ENCODE data around the gene CLN5.

The CLN5 gene

GRCh38 chr13:77016888-77017623 lies 25.2 kb downstream of the CLN5 start:
- no peak for DNase-seq (ENCODE audit: low read depth in 2 of 2)

- DNase-seq (ENCODE audit: low read depth in 2 of 2): no peak
These were observed 27.9 kb downstream of the CLN5 start for GRCh38 chr13:77019756-77020155.

GRCh38 chr13:77022341-77022740 lies 30.5 kb downstream of the CLN5 start:
- no peak for DNase-seq (ENCODE audit: low read depth in 2 of 2)

GRCh38 chr13:77026255-77026860 lies 34.5 kb downstream of the CLN5 start:
- peak; percentile 62 to 77 for DNase-seq (ENCODE audit: low read depth in 2 of 2)

GRCh38 chr13:77026861-77027621 lies 35.2 kb downstream of the CLN5 start, which contains the start of gene FBXL3:
Gene FBXL3, minus strand, starts transcription at chr13:77027159. Its CDS starts 5,299 bp downstream, at chr13:77021860.
- DNase-seq (ENCODE audit: low read depth in 2 of 2): peak; percentile 70 to 79

GRCh38 chr13:77028202-77028601 lies 36.3 kb downstream of the CLN5 start:
- no peak for DNase-seq (ENCODE audit: low read depth in 2 of 2)

GRCh38 chr13:77029436-77029835 lies 37.6 kb downstream of the CLN5 start:
- DNase-seq (ENCODE audit: low read depth in 2 of 2): no peak

GRCh38 chr13:77031656-77032243 lies 39.9 kb downstream of the CLN5 start:
- no peak for DNase-seq (ENCODE audit: low read depth in 2 of 2)

- DNase-seq (ENCODE audit: low read depth in 2 of 2): no peak
These were observed 41.9 kb downstream of the CLN5 start for GRCh38 chr13:77033717-77034302.

GRCh38 chr13:77034881-77035280 lies 43.0 kb downstream of the CLN5 start:
- no peak for DNase-seq (ENCODE audit: low read depth in 2 of 2)

- no peak for DNase-seq (ENCODE audit: low read depth in 2 of 2)
These were observed 44.4 kb downstream of the CLN5 start for GRCh38 chr13:77036279-77036678.

GRCh38 chr13:77038907-77039480 lies 47.1 kb downstream of the CLN5 start:
- DNase-seq (ENCODE audit: low read depth in 2 of 2): no peak

- DNase-seq (ENCODE audit: low read depth in 2 of 2): no peak
These were observed 48.2 kb downstream of the CLN5 start for GRCh38 chr13:77040076-77040475.

- DNase-seq (ENCODE audit: low read depth in 2 of 2): no peak
These were observed 49.0 kb downstream of the CLN5 start for GRCh38 chr13:77040835-77041234.

GRCh38 chr13:77042566-77043177 lies 50.8 kb downstream of the CLN5 start:
- no peak for DNase-seq (ENCODE audit: low read depth in 2 of 2)

GRCh38 chr13:77047649-77048343 lies 55.9 kb downstream of the CLN5 start:
- DNase-seq (ENCODE audit: low read depth in 2 of 2): no peak

GRCh38 chr13:77048681-77049080 lies 56.8 kb downstream of the CLN5 start:
- DNase-seq (ENCODE audit: low read depth in 2 of 2): no peak

- DNase-seq (ENCODE audit: low read depth in 2 of 2): no peak
These were observed 61.3 kb downstream of the CLN5 start for GRCh38 chr13:77053192-77053591.
